Stimulated activated CD8-positive, alpha-beta memory T cell treated with anti-CD3 and anti-CD28 coated beads, Interleukin-15, amount 100 ng/mL, for 1 hour (primary cell): ENCODE measurements around the gene OR13C3.
"Not testable (repeated sequence)": the region's sequence is repeated elsewhere in the genome, so short reads cannot be mapped to it uniquely, and the experiment has no call there.

Source experiments
- DNase-seq: peaks from one replicate; pipeline ENCODE4 v3.0.0-alpha.2; 2020; ENCODE audit warnings: low read depth

OR13C3 gene

DNA sequence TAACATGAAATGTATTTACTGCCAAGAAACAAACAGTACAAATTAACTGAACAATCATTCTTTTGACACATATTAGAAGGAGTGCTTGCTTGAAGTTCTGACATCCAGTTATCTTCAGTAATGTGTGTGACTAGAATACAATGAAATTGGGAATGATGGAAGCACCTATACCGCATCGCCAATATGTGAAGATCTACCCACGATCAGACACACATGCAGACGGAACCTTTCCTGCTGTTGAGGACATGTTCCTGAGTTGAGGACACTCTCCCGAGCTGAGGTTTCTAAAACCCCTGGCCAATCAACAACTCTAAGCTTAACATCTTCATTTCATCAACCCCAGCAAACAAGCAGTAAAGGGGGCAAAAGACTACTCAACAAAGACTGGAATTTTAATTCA is at the start of gene OR13C3:
Gene OR13C3, minus strand, starts transcription at position 101 of the 400 bp plus-strand sequence. CDS start 133 bp downstream, outside the sequence.
- DNase-seq = no peak

DNA sequence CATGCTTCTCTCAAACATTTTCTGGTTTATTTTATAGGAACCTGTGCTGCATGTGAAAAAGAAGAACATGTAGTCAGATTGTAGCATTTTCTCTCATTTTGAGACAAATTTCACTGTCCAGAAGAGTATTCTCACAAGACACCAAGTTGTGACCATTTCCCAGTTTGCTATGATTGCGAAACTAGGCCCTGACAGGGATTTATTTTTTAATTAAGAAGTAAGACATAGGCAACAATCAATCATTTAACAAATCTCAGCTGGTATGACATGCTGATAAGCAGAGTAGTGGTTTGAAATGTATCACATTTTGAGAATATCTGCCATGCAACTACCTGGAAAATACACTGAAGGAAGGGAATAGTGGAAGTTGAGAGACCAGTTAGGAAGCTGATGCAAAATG is 43.9 kb upstream of the OR13C3 start:
- no peak for DNase-seq

DNA sequence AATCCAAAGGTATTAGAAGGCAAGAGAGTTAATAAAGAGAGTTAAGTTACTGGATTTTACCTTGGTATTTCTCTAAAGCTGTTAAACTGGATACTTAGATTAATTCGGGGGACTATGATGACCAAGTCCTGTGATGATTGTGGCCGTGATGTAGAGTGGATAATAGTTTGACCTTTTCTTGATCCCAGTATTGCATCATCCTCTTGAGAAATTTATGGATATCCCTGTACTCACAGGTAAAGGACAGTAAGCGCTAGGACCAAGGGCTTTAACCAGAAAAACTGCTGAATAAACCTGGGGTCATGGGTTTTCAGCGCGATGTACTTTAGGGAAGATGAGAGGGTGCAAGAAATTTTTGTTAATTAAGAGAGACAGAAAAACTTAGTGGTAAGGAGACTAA is 40.6 kb upstream of the OR13C3 start:
- no peak for DNase-seq

DNA sequence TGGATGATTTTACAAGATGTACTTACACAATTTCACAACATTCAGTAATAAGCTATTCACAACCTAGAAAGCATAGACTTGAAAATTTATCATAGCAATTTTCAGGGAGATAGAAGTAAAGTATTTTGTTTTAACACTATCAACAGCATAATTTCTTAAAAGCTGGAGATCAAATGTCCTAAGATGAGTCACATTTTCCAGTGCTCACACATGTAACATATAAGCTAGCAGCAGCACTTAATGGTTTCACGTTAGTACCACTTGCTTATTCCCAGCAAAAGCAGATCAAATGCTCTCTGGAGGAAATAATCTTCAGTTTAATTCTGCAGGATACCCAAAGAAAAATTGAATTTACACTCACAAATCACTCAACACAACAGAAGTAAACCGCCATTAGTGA is 38.8 kb upstream of the OR13C3 start:
- DNase-seq = no peak

DNA sequence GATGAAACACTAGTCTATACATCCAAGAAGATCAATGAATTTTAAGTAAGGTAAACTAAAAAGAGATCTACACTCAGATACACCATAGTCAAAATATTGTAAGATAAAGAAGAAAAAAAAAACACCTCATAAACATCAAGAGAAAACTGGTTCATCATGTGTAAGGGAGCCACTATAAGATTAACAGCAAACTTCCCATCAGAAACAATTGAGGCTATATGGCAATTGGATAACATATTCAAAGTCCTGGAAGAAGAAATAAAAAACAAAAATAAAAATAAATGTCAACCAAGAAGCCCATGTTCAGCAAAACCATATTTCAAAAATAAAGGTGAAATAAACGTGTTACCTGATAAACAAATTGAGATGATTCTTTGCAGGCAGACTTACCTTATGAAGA is 36.0 kb upstream of the OR13C3 start:
- DNase-seq = no peak

DNA sequence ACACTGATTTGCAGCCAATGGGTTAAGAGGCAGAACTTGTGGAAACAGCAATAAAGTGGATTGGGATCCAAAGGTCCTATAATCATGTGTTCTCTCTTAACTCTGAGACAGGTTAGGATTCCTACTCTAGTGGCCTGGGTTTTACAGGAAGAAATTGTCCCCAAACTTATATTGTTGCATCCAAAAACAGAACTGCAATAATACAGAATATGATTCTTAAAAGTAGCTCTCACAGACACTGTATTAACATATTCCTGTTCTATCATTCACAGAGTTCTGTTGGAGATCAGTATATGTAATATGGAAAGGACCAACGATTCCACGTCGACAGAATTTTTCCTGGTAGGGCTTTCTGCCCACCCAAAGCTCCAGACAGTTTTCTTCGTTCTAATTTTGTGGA is 32.2 kb upstream of the OR13C3 start, which contains the start of gene OR13C8:
Gene OR13C8, plus strand, starts transcription at position 301 of the 400 bp plus-strand sequence. Its CDS starts 0 bp downstream, at position 301.
- no peak for DNase-seq

DNA sequence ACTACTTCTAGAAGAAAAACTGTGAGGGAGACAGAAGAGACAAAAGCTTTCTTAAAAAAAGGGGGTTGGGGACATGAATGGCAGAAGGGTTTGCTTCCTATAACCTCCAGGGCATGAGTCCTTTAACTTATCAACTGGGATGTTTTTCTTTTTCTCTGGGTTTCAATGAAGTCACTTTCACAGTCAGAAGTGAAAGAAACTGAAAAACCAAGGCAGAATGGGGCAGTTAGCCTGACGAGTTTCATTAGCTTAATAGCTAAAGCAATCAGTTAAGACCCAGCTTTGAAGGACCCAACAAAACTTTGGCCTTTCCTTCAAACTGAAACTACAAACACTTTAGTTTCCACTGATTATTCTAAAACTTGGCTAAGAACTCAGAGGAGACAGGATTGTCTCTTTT is 27.7 kb upstream of the OR13C3 start:
- DNase-seq = no peak

DNA sequence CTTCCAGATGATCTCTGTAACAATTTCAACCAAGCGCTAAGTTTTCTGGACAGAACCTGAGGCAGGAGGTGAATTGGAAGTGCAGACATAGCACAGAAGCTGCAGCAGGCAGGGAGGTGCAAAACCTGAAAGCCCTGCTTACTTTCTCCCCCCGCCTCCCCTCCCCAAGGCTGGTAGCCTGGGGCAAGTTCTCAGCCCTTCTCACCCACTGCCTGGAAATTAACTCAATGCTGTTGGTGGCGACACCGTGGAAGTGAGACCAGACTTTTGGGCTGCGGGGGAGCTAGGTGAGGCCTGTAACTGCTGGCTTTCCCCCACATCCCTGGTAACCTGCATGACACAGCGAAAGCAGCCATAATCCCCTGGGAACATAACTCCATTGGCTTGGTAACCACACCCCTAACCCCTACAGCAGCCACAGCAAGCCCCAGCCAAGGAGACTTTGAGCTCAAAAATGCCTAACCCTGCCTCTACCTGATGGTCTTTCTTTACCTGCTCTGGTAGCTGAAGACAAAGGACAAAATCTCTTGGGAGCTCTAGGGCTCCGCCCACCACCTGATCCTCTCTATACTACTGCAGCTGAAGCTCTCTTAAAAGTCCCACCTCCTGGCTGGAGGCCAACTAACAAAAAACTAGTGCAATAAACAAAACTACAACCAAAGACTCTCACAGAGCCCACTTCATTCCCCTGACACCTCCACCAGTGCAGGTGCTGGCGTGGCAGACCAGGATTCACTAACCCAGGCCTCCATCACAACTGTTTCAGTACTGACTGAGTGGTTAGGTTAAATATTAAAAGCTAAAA is 20.4 kb upstream of the OR13C3 start:
- no peak for DNase-seq

DNA sequence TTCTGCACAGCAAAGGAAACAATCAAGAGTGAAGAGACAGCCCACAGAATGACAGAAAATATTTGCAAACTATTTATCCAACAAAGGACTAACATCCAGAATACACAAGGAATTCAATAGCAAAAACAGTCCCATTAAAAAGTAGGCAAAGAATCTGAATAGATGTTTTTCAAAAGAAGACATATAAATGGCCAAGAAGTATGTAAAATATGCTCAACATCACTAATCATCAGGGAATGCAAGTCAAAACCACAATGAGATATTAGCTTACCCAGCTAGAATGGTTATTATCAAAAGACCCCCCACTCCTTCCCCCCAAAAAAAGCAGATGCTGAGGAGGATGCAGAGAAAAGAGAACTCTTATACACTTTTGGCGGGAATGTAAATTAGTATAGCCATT is 18.9 kb upstream of the OR13C3 start:
- DNase-seq = no peak

DNA sequence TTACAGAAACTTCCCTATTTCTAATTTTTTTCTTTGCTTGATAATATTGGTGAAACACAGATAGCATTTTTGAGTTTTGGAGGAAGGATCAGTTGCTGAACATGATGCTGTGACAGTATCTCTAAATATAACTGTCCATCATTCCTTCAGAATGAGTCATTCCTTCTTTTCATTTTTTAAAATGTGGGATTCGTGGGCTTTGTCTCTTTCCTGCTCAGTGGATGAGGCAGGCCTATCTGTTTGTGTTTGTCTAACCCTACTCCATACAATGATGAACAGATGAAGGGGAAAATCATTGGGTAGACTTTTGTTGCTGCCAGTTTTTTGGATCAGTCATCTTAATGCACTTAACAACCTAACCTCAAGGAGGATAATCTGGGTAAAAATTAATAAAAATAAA is 16.6 kb upstream of the OR13C3 start:
- DNase-seq = no peak

DNA sequence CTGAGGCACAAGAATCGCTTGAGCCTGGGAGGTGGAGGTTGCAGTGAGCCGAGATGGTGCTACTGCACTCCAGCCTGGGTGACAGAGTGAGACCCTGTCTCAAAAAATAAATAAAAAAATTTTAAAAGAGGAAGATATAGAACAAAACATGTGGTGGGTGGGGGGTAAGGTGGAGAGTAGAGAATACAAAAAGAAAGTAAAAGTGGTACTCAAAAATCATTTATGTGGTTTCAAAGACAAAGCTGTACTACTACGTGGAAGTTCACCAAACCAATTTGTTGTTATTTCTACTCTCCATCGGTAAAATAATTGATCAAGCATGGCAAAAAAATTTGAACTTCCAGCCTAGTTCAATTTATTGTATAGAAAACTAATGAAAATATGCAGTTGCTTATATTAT is 8.0 kb upstream of the OR13C3 start:
- no peak for DNase-seq

DNA sequence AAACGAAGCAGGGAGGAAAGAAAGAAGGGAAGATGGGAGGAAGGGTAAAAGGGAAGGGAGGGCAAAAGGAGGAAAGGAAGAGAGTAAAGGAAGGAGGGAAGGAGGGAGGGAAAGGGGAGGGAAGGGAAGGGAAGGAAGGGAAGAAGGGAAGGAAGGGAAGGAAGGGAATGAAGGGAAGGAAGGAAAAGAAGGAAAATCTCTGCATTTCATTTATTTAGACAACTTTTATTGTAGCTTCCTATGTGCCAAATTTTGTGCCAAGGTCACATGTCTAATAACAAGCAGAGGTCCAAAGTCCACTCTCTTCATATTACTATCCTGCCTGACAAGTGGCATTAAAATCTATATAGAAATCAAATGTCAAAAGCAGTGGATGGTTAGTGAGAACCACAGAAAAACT is 2.6 kb upstream of the OR13C3 start:
- DNase-seq = no peak

DNA sequence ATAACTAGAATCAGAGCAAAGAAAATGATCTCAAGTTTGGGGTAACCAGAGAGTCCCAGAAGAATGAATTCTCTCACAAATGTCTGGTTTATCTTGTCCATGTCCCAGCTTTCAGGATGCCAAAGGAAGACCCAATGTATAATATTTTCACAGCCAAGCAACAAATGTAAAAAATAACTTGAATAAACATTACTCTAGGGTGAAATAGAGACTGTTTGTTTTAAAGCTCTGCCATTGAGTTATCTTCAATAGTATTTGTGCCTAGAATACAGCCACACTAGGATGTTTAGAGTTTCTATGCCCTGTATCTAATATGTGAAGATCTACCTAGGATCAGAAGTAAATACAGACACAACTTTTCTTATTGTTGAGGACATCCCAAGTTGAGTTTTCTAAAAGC is 9.5 kb downstream of the OR13C3 start, which contains the start of gene OR13C4:
Gene OR13C4, minus strand, starts transcription at position 101 of the 400 bp plus-strand sequence. Its CDS starts 0 bp downstream, at position 101.
- DNase-seq = no peak

DNA sequence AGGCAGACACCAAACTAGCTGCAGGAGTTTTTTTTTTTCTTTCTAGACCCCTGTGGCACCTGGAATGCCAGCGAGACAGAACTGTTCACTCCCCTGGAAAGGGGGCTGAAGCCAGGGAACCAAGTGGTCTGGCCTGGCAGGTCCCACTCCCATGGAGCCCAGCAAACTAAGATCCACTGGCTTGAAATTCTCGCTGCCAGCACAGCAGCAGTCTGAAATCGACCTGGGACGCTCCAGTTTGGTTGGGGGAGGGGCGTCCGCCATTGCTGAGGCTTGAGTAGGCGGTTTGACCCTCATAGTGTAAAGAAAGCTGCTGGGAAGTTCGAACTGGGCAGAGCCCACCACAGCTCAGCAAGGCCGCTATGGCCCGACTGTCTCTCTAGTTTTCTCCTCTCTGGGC is 16.4 kb downstream of the OR13C3 start:
- not testable (repeated sequence) for DNase-seq

DNA sequence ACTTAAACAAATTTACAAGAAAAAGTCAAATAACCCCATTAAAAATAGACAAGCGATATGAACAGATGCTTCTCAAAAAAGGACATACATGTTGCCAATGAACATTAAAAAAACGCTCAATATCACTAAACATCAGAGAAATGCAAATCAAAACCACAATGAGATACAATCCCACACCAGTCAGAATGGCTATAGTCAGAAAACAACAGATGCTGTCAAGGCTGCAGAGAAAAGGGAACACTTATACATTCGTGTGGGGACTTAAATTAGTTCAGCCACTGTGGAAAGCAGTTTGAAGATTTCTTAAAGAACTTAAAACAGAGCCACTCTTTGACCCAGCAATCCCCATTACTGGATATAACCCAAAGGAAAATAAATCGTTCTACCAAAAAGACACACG is 21.8 kb downstream of the OR13C3 start:
- DNase-seq = no peak

DNA sequence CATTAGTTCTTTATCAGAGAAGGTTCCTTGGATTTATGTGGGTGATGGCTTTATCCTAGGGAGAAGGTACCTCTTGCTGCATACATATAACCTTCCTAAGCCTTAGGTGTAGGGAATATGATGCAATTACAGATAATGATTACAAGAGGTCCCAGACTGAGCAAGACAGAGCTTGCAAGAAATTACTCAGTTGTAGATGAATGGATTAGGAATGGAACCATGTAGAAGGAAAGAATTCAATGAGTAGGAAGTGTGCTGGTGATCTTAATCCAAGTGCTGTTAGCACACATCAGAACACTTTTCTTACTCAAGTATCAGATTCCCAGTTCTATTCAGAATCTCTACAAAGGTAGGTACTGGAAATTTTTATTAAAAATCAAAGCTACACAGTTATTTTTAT is 30.1 kb downstream of the OR13C3 start:
- DNase-seq = no peak

DNA sequence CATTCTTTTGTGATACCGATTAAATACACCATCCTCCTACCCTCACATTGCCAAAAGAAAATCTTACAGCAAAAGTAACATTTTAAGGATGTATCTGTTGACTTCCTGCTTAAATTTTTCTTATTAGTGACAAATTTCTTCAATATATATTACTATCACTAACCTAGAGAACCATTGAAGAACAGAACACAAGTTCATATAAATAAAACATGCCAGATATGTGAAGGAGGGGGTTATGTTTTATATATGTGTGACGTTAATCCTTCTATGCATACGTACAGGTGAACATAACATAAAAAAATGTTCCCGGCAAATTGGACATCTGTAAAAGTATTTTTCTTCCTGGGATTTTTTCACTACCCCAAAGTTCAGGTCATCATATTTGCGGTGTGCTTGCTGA is 32.7 kb downstream of the OR13C3 start, which contains the start of gene OR13F1:
Gene OR13F1, plus strand, starts transcription at position 301 of the 400 bp plus-strand sequence. Its CDS starts 0 bp downstream, at position 301.
- DNase-seq = no peak

DNA sequence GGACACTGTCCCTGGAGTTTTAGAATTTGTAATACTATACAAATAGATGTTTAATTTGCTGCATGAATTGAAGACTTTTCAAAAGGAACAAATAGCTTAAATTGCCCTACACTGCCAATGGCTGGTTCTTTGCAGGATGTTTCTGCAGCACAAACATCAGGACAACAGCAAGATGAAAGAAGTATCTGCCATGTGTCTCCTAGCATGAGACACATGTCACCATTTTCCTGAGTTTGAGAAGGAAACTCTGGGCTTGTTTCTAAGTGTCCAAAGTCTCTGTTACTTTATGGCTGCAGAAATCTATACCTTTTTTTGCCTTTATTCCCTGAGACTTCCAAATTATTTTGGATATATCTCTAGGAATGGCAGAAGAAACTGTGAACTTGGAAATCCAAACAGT is 33.2 kb downstream of the OR13C3 start:
- no peak for DNase-seq

DNA sequence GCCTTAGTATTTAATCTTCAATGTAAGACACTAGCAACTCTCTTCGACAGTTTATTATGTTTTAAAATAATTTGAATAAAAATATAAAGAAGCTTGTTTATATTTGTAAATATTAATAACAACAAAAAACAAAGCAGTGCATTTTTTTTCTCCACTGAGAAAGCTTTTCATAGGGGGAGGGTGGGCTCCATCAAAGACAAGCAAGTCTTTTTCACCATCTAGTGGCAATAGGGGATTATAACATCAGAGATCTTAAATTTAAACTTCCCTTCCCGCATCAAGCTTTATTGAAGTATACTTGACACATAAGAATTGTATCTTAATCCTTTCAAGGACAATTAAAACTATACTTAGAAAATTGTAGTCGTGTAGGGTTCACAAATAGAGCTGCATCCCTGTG is 41.8 kb downstream of the OR13C3 start:
- no peak for DNase-seq
